GM19372 (cell line): ENCODE data around the gene GRB10.

ENCODE experiments used
- ATAC-seq: cut with Tn5 transposase; IDR thresholded peaks from one replicate; pipeline ENCODE4 v1.9.1; 2021; ENCODE audit warnings: mild to moderate bottlenecking, low read depth, moderate library complexity; ENCODE audit not compliant: unreplicated experiment

Gene GRB10

DNA sequence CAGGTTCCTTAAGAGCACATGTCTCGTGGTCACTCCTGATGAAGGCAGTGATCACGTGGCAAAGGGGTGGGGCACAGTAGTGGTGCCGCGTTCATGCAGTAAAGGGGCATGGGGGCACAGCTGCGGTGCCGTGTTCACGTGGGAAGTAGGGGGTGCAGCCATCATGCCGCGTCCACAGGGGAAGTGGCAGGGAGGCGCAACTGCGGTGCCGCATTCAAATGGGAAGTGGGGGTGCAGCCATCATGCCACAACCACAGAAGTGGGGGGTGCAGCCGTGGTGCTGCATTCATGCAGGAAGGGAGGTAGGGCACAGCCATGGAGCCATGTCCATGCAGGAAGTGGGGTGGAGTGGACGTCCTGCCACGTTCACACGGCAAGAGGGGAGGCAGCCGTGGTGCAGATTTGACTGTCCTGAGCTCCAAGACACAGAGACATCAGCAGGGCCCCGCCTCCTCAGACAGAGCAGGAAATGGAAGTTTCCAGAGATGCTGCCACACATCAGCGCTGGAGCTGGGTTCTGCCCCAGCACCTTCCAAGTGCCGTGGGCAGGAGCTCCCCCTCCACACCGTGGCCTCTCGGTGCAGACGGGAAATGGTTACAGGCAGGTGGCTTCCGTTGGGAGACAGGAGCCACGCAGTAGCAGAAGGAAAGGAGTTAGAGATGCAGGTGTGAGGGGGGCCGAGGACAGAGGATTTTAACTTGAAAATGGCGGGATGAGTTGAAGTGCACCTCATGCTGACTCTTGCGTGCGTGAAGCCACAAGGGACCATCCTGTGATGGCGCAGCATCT is 122.5 kb downstream of the GRB10 start:
- no peak for ATAC-seq

DNA sequence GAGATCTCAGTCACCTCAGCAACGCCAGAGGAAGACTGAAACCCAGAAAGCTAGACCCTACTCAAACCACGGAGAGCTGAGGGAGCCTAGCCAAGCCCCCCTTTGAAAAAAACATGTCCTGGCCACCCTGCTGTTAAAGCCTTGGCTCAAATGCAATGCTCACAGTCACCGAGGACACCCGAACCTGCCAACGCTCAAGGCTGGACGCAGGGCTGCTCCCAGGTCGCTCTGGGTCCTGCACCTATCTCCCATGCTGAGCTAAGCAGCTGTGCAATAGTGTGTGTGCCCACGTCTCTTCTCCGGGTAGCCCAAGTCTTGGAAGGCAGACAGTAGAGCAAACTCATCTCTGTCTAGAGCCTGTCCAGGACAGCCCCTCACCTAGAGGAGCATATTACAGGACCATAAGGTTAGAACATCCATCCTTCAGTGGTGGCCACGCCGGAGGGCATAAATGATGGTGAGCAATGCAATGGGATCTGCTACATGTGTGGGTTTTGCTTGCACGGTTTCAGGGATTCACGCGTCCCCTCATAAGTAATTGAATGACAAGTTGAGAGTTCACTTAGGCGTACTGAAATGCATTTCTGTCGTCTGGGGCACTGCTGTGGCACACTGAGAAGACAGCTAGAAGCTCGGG is 123.2 kb downstream of the GRB10 start:
- no peak for ATAC-seq

DNA sequence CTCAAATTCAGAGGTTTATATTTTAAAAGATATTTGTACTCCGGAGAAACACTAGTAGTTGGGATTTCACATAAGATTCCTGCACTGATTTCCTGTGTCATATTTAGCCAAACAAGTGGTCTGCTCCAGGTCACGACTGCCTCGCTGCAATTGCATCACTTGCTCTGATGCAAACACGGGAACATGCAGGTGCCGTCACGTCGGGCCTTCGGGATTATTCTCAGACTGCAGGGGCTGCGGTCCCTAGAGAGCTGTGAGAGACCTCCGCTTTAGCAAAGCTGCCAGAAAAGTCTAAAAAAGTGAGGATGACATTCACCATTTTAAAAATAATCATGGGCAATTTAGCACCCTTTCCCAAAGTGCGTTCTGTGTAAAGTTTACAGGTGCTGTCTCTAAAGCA is 124.0 kb downstream of the GRB10 start:
- ATAC-seq: no peak

DNA sequence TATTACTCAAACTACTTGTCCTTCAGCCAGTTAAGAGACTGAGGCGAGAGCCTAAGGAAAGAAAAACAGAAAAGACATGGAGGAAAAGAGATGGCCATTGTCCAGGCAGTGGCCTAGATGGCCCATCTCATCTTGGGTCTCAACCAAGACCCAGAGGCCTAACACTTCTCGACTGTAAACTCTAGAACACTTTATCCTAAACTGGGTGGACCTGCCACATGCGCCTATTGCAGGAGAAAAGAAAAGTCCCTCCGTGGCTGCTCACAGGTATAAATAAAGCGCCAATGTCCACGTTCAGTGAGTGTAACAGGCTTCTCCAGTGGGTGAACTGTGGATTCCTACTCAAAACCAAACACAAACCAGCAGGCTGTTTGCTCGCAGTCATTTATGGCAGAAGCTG is 124.8 kb downstream of the GRB10 start:
- no peak for ATAC-seq

DNA sequence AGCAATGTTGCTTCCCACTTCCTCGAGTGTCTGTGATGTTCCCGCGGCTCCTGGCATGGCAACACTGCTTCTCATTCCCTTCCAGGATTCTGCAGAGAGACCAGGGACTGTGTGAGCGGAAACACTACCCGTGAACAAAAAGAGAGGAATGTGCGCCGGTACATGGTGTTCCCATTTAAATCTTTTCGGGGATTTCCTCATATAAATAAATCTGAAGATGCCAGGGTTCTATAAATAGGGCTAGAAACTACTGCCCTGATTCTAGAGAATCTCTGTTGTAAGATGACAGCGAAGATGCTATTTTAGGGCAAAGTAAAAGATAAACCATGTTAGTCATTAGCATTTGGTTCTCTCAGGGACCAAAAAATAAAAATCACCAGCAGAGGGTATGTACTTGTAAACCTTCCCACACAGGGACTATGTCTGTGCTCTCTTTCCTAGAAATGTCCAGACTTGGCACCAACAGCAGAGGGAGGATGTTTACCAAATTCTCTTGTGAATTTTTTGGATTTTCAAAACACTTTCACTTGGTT is 125.3 kb downstream of the GRB10 start:
- no peak for ATAC-seq

DNA sequence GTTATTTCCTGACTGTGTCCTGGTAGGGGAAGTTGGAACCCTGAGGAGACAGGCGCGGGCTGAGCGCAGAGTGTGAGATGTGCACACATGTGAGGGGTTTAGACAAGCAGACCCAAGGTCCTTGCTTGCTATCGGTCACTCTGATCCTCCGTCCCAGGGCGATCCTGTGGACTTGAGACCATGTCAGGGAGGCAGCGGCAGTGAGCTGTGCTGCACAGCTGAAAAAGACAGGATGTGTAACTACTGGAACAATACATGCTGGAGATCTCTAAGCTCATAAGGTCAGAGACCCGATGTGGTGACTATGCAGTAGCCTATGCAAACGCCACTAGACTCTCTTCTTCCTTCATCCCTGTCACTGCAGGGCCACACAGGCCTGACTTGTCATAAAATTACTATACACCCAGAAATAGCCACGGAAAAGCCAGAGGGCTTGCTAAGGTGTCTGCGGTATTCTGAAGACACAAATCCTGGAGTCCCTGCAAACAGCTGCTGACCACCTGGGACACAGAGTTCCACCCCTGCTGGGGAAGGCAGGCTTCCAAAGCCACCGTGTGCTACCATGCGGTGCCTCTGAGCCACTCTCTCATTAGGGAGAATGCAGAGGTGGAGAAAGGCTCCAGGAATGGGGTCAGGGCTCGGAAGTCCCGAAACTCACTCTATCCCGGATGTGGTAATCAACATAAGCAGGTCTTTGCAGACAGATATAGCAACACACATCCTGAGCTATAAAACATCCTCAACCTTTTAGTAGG is 126.4 kb downstream of the GRB10 start:
- no peak for ATAC-seq

DNA sequence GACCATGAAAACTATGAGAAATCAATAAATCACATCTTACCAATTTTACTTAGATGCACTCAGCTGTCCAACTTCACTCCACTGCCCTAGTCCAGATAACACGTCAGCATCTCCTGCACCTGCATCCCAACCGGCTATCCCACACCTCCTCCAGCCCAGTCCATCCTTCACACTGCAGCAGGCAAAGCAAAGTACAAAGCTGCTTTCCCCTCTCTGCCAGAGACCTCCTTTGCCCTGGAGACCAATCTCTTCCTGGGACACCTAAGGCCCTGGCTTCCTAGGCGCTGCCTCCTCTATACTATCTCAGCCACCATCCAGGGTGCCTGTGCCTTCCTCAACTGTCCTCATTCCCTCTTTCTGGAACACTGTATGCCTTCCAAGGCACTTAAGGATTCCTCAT is 127.2 kb downstream of the GRB10 start:
- ATAC-seq: no peak

DNA sequence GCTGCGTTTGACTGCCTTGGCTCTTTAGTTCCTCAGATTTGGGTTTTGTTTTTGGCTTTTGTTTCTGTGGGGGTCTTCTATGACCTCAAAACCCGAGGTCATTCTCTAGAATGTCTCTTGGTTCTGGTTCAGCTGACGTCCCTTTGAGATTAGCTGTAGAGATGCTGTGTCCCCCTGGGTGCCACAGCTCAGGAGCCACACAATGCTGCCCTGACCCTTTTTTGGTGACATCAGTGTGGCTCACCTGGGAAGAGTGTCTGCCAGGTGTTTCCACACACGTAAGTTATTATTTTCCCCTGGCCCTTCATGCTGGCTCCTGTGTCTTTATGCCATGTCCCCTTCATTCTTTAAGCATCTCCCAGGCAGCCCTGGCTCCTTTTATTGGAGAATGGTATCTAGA is 127.7 kb downstream of the GRB10 start:
- ATAC-seq: no peak

DNA sequence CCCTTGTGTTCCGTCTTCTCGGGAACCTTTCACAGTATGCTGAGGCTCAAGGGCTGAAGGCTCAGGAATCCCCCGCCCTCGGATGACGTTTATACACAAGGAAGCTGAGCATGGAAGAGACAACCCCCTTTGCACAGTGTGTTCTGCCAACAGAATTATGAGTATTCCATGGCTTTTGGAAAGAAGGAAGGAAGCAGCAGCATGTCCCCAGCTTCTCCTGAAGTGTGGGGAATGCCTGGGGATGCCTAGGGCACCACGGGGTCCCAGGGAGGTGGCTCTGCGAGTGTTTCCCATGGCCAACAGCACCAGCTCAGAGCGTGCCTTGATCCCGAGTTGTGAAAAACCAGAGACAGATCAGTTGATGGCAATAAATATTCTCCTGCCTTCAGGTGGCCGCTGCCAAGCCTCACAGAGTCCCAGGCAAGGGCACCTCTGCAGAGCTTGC is 128.7 kb downstream of the GRB10 start:
- ATAC-seq: no peak

DNA sequence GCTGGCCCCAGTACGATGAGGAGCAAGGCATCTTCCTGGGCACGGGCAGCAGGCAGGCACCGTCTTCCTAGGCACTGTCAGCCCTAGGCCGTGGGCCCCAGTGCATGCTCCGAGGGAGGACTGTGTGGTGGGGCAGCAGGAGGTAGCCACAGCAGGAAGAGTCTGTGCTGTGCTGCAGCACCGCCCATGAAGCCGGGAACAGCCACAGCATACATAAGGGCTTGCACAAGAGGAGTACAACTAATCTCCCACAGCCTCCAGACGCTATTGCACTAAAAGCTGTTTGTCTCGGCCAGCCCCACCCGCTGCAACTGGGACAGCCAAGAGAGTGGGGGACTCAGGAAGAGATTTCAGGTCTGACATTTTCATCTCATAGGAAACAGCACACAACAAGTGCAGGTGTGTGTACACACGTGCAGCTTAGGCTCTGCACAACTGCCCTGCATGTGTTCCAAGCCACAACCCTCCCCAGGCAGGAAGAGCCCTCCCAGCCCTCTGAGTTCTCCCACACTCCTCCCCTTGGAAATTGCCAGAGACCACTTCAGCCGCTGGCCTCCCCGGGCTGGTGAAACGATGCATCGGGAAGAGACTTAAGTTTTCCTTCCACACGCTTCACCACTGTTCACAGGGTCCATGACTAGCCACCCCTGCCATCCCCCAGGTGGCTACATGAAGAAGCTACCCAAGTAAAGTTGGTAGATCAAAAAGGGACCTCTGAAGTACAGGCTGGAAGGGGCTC is 129.4 kb downstream of the GRB10 start:
- ATAC-seq: no peak

DNA sequence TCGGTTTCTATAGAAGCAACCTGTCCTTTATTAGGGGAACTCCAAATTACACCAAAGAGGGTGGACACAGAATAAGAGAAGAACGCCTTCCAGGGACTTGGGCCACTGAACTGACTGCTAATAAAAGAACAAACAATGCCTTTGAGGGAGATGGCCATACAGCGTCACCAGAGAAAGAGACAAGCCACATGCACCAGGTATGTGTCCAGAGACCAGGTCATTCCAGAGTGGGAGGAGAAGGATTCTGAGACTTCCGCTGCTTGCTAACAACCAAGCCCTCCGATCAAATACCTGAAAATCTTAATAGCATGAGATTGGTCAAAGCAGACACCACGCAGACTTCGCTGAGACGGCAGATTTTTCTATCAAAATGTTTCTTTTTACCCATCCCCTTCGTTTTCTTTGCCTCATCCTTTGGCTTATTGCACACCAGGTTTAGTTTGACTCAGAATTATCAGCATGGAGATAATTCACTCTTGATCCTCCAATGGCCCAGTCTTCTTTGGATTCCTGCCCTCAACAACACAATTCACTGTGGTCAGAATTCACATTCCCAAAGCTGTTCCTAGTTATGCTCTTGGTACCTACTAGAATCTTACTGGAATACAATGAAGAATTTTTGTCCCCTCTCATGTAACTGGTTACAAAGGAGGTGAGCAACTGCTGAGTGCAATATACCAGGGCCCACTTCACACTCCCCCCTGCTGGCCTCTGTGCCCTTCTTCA is 130.1 kb downstream of the GRB10 start:
- no peak for ATAC-seq

DNA sequence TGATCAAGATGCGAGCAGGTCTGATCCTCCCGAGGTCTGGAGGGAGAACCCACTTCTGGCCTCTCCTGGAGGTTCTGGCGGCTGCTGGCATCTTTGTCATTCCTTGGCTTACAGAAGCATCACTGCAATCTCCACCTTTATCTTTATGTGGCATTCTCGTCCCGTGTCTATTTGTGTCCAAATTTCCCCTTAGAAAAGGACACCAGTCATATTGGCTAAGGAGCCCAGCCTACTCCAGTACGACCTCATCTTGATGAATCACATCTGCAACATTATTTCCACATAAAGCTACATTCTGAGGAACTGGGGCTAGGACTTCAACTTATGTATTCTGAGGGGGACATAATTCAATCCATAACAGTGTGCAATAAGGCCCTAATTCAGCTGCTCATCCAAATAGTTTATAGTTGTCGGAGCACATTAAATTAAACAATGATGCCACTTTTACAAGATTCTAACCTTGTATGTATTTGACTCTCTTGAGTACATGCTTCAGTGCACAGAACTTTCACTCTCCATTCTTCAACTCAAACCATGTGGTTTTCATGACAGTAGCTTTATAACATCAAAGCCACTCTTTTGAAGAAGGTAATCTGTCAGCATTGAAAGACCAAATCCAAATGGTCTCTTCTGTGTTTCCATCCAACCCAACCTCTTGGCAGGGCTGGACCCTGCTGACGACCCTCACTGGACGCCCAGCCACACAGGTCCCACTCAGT is 131.3 kb downstream of the GRB10 start:
- peak; percentile 67 for ATAC-seq

DNA sequence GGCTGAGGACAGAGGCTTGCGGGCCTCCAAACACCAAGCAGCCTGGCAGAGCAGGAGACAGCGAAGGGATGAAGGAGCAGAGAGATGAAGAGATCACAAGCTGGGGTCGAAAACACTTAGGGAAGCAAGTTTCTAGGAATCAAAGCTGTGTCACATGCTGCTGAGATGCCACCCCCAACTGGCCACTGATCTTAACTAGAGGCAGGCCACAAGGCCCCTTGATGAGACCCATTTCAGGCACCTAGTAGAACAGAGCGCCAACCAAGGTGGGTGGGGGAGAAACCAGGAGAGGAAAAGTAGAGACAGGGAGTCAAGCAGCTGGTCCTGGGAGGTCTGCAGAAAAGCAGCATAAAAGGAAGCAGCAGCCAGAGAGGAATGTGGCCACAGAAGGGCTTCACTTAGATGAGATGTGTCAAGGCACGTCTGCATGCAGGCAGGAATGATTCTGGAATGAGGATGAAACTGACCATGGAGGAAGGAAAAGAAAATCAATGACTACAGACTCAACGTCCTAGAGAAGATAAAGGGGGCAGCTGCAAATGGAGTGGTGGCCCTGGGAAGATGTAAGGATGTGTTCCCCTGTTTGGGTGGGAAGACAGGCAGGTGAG is 132.5 kb downstream of the GRB10 start:
- ATAC-seq: no peak

DNA sequence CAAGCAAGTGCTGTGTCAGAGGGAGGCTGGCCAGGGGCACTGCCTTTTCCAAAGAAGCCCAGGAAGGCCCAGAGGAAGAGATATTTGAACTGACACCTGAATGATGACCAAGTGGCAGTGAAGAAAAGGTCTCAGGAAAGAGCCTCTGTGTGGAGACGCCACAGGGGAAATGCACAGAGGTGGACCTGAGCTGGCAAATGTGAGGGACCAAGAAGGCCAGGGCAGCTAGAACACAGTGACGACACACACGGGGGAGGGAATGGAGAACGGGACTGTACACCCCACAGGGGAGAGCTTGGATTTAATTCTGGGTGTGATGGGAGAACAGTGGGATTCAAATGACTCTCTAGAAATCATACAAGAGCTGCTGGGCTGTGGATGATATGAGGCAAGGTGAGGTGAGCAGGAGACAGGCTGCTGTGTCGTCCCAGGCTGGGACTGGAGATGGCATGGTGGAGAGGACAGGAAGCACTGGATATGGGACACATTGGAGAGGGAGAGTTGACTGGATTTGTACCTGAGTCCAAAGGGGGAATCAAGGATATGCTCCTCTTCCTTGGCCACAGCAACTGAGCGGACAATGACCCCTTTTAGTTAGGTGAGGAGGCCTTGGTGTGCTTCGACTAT is 133.3 kb downstream of the GRB10 start:
- no peak for ATAC-seq

DNA sequence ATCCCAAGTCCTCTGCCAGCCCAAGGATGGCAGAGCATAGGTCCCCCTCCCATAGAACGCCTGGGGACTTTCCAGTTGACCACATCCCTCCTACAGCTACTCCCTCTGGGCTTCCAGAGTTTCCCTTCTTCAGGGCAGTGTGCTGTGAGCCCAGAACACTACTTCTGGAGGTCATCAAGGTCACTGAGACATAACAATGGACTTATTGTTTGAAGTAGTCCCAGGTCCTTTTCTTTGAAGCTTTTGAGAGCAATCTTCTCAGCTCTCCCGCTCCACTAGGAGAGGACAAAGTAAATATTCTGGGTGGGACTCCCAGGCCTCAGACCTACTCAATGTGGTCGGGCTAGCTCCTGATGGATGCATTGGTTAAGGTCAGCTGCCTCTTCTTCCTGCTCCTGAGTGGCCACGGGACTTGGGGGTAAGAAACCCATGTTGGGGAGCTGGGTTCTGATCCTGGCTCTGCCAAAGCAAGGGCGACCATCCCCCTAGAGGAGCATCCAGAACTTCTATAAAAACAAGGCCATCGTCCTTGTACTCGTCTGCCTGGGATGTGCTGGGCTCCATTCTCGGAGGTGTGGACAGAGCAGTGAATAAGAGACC is 134.0 kb downstream of the GRB10 start:
- no peak for ATAC-seq

DNA sequence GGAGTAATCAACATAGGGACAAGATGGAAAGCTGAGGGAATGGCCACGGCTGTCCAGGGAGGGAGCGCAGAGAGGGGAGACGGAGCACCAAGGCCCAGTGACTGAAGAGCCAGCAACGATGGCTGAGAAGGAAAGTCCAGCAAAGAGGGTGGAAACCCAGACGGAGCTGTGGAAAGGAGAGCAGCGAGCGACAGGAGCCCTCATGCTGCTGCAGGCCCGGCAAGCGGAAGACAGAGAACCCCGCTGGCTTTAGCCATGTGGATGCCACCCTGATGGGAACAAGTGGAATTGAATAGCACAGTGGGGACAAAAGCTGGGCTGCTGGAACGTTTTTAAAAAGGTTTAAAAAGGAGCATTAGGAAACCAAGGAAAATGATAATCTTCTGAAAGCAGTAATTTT is 134.6 kb downstream of the GRB10 start:
- no peak for ATAC-seq

DNA sequence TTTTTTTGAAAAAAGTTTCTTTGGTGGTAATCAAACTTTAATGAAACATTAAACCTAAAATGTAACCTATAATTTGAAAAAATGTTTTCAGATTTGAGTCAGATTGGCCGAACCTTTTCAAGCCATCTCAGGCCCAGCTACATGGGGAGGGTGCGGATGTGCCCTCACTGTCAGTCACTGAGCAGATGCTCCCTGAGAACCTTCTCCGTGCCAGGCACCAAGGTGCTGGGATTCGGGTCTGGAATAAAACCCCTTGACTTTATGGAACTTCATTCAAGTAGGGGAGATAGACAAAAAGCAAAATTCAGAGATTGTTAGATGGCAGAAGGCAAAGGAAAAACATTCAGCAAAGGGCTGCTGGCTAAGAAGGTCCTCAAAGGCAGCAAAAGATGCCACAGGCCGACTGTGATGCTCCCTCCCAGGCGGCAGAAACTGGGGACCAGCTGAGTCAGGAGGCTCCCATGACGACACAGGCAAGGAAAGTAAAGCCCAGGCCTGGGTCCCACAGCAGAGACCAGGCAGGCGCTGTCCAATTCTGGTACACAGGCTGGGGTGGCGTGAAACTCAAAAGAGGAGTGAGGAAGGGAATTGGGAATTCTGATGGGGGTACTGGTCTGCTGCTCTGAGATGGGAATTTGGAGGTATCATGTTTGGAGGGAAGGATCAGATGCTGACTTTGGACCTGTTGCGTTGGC is 135.3 kb downstream of the GRB10 start:
- no peak for ATAC-seq
